DMS153 (cell line): ENCODE data around the gene ZNF665.
"Not testable (repeated sequence)": the region's sequence is repeated elsewhere in the genome, so short reads cannot be mapped to it uniquely, and the experiment has no call there.

Source experiments
- DNase-seq: peaks from one replicate; lab custom pipeline; 2025; lab: John Stamatoyannopoulos, UW

ZNF665 gene

DNA sequence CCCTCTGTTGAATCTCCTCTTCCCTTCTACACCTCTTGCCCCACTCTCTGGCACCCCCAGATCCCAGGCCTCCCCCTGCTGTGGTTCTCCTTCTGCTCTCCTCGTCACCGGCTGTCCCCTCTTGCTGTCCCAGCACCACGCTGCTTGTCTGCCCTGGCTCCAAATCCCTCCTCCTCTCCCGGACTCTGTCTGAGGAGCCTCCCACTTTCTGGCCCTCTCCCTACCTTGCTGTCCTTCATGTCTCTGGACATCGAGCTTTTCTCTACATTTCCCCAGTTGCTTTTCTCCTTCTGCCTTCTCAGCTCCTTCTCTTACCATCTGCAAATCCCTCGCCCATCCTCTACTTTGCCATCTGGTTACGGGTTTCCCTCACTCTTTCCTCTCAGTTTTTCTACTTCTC is 35.5 kb downstream of the ZNF665 start:
- no peak for DNase-seq

- no peak for DNase-seq
These were observed 36.3 kb downstream of the ZNF665 start for GRCh38 chr19:53156850-53157249.

DNA sequence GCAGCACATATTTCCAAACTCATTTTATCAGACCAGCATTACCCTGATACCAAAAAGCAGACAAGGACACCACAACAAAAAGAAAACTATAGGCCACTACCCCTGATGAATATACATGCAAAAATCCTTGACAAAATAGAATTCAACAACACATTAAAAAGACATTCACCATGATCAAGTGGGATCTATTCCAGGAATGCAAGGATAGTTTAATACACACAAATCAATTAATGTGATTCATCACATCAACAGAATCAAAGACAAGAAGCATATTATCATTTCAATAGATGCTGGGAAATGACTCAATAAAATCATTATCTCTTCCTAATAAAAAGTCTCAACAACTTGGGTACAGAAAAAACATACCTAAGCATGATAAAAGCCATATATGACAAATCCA is 45.5 kb downstream of the ZNF665 start:
- DNase-seq: no peak

DNA sequence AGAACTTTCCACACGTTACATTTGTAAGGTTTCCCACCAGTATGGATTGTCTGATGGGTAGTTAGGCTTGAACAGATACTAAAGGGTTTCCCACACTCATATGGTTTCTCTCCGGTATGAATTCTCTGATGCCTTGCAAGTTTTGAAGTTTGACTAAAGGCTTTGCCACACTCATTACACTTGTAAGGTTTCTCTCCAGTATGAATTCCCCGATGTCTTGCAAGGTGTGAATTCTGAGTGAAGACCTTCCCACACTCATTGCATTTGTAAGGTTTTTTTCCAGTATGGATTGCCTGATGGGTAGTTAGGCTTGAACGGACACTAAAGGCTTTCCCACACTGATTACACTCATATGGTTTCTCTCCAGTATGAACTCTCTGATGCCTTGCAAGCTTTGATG is 52.8 kb downstream of the ZNF665 start:
- no peak for DNase-seq

- no peak for DNase-seq
These were observed 56.7 kb downstream of the ZNF665 start for GRCh38 chr19:53136432-53136831.

DNA sequence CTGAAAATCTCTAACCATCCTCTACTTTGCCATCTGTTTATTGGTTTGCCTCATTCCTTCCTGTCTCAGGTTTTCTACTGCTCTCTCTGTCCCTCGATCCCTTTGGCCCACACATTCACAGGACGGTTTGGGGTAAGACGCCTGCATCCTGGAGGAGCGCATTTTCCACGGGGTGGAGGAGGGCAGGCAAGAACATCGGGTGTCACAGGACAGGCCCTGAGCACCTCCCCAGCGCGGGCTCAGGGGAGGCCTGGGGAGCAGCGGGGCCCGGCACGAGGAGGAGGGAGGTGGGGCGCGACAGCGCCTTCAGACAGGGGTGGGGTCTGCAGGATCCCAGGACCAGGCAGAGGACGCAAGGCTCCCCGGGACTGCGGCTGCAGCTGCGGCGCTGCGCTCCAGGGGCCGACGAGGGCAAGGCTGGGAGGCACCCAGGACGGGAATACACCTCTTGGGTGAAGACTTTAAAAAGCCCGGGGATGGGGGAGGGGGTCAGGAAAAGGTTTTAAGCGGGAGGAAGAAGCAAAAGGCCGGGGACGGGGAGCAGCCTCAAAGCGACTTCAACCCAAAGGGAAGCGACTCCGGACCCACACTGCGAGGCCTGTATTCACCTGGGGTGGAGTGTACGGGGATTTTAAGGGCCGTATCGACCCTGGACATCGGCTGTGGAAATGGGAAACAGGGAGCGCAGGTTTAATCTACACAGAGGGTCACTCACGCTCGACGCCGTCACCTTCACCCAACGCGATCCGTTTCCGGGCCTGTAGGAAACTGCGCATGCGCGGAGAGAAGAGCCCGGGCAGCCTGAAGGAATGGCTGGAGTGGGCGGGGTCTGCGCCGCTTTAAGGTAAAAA is 60.8 kb downstream of the ZNF665 start, which contains the start of gene ZNF415:
TSS of gene ZNF415 (minus strand) at position 770 of the 851 bp plus-strand sequence. CDS start 10,234 bp downstream, outside the sequence.
- DNase-seq: no peak

GRCh38 chr19:53131727-53132126 is 61.4 kb downstream of the ZNF665 start:
- no peak for DNase-seq

GRCh38 chr19:53131085-53131590 is 62.0 kb downstream of the ZNF665 start:
- DNase-seq: no peak

DNA sequence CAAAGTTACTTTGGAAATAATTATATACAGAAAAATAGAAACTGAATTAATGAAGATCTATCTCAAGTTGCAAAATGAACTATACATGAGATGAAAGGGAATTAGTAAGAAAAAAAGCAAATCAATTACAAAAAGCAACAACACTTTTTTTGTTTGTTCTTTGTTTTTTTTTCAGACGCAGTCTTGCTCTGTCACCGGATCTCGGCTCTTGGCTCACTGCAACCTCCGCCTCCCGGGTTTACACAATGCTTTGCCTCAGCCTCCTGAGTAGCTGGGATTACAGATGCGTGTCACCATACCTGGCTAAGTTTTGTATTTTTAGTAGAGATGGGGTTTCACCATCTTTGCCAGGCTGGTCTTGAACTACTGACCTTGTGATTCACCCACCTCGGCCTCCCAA is 62.7 kb downstream of the ZNF665 start:
- no peak for DNase-seq

DNA sequence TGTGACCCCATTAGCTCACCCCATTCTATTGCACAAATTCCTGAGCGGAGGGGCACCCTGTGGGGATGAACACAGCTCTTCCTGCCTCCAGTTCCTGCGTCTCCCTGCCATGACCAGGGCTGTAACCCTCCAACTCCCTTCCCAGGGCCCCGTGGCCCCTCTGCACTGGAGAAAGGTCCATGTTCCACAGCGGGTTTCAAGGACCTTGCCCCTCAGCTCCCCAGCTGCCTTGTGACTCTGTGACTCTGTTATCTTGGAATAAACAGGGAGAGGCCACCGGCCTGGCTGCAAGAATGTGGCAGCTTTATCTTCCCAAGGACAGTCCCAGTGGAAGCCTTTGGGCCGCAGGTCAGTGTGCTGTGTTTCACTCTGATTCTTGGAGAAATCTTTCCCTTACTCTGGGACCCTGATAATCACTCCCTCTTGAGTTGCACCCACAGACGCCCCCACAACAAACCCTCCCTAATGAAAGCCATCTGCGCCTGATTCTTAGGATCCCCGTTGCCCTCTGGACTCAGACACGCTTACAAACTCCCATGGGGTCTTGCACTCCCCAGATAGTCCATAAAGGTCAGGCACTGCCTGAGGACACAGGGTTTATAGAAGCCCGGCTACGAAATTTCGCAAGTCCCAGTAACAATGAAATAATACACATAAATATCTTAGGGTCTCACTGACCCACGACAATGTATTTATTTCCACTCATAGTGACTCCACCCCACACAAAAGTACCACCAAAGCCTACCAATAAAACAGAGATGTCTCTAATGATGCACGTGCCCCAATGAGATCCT is 66.2 kb downstream of the ZNF665 start:
- not testable (repeated sequence) for DNase-seq

GRCh38 chr19:53123400-53123799 is 69.8 kb downstream of the ZNF665 start:
- no peak for DNase-seq
